HEK293 (cell line): ENCODE data around the gene SIRT4.

ENCODE experiments used
- CTCF ChIA-PET: fragments of 350-600 bp; formaldehyde crosslinking; extraction: SDS; loops from one replicate; lab custom pipeline; 2021; ENCODE audit warnings: antibody characterized with exemption; lab: Yijun Ruan, JAX
- POLR2A ChIA-PET: fragments of 300-600 bp; formaldehyde crosslinking; extraction: SDS; loops from one replicate; lab custom pipeline; 2020; ENCODE audit warnings: antibody characterized with exemption, inconsistent platforms; lab: Yijun Ruan, JAX
- H3K27ac ChIP-seq: fragments of 200-500 bp; sonication (Bioruptor generic); 2 replicates; pipeline ENCODE4 v1.5.1; 2014; ENCODE audit warnings: low read depth, low read length, control low read depth, inconsistent platforms; ENCODE audit errors: extremely low read depth
- H3K36me3 ChIP-seq, 2 experiments: fragments of 200-500 bp in 1 of 2; sonication (Bioruptor generic) in 1 of 2; 1 replicate in 1 of 2; 2 replicates in 1 of 2; pipeline ENCODE4 v1.5.1; 2014 to 2017; ENCODE audit warnings: inconsistent platforms in 2 of 2, low read length in 2 of 2; ENCODE audit not compliant: control insufficient read depth in 2 of 2, insufficient read depth in 1 of 2
- H3K4me1 ChIP-seq: fragments of 200-500 bp; sonication (Bioruptor generic); 2 replicates; pipeline ENCODE4 v1.5.1; 2014; ENCODE audit warnings: mild to moderate bottlenecking, low read length, inconsistent platforms; ENCODE audit not compliant: control insufficient read depth, insufficient read depth
- H3K4me3 ChIP-seq: 2 replicates; pipeline ENCODE4 v1.5.1; 2011; ENCODE audit warnings: low read depth, mild to moderate bottlenecking, control low read depth, low read length, moderate library complexity
- H3K9me3 ChIP-seq: fragments of 200-500 bp; sonication (Bioruptor generic); 2 replicates; pipeline ENCODE4 v1.5.1; 2014; ENCODE audit warnings: low read depth, low read length, inconsistent platforms; ENCODE audit not compliant: control insufficient read depth, insufficient read depth
- CTCF ChIP-seq: fragments of 450-650 bp; formaldehyde crosslinking; IDR thresholded peaks from 2 replicates; pipeline ENCODE4 v1.5.1; 2016; ENCODE audit warnings: missing biosample characterization, missing genetic modification characterization
- GLIS1 ChIP-seq: fragments of 450-650 bp; formaldehyde crosslinking; IDR thresholded peaks from 2 replicates; pipeline ENCODE4 v1.5.1; 2016; ENCODE audit warnings: missing biosample characterization, missing genetic modification characterization
- HOXC10 ChIP-seq: sonication (generic); formaldehyde crosslinking; IDR thresholded peaks from 2 replicates; pipeline ENCODE4 v1.8.1; 2023; ENCODE audit warnings: mild to moderate bottlenecking, missing genetic modification reagents
- IKZF3 ChIP-seq: fragments of 450-650 bp; IDR thresholded peaks from 2 replicates; pipeline ENCODE4 v1.5.0; 2018; ENCODE audit warnings: missing biosample characterization, mild to moderate bottlenecking, missing genetic modification characterization, moderate library complexity
- KLF1 ChIP-seq: fragments of 450-650 bp; formaldehyde crosslinking; IDR thresholded peaks from 2 replicates; pipeline ENCODE4 v1.5.1; 2016; ENCODE audit warnings: missing biosample characterization, missing genetic modification characterization
- KLF17 ChIP-seq: fragments of 450-650 bp; formaldehyde crosslinking; IDR thresholded peaks from 2 replicates; pipeline ENCODE4 v1.5.1; 2016; ENCODE audit warnings: missing biosample characterization, missing genetic modification characterization
- OSR2 ChIP-seq: fragments of 450-650 bp; formaldehyde crosslinking; IDR thresholded peaks from 2 replicates; pipeline ENCODE4 v1.5.1; 2016; ENCODE audit warnings: missing biosample characterization, missing genetic modification characterization
- REST ChIP-seq: fragments of 450-650 bp; formaldehyde crosslinking; IDR thresholded peaks from 2 replicates; pipeline ENCODE4 v1.5.1; 2016; ENCODE audit warnings: missing biosample characterization, missing genetic modification characterization
- SCRT1 ChIP-seq: fragments of 450-650 bp; formaldehyde crosslinking; IDR thresholded peaks from 2 replicates; pipeline ENCODE4 v1.5.1; 2016; ENCODE audit warnings: missing biosample characterization, missing genetic modification characterization, borderline replicate concordance
- SP7 ChIP-seq: fragments of 450-650 bp; formaldehyde crosslinking; IDR thresholded peaks from 2 replicates; pipeline ENCODE4 v1.5.1; 2016; ENCODE audit warnings: missing biosample characterization, missing genetic modification characterization
- ZBTB10 ChIP-seq: fragments of 450-650 bp; formaldehyde crosslinking; IDR thresholded peaks from 2 replicates; pipeline ENCODE4 v1.5.1; 2016; ENCODE audit warnings: missing biosample characterization, missing genetic modification characterization
- ZBTB11 ChIP-seq: fragments of 450-650 bp; formaldehyde crosslinking; conservative IDR thresholded peaks from 2 replicates; pipeline ENCODE4 v1.5.1; 2016; ENCODE audit warnings: low read depth, missing biosample characterization, missing genetic modification characterization
- ZBTB20 ChIP-seq: fragments of 450-650 bp; formaldehyde crosslinking; IDR thresholded peaks from 2 replicates; pipeline ENCODE4 v1.5.1; 2016; ENCODE audit warnings: missing biosample characterization, missing genetic modification characterization
- ZNF121 ChIP-seq: fragments of 450-650 bp; formaldehyde crosslinking; IDR thresholded peaks from 2 replicates; pipeline ENCODE4 v1.5.1; 2016; ENCODE audit warnings: missing biosample characterization, missing genetic modification characterization
- ZNF354C ChIP-seq: fragments of 450-650 bp; formaldehyde crosslinking; IDR thresholded peaks from 2 replicates; pipeline ENCODE4 v1.5.1; 2016; ENCODE audit warnings: missing biosample characterization, missing genetic modification characterization, low read depth, borderline replicate concordance
- ZNF394 ChIP-seq: fragments of 450-650 bp; formaldehyde crosslinking; IDR thresholded peaks from 2 replicates; pipeline ENCODE4 v1.5.1; 2016; ENCODE audit warnings: missing biosample characterization, missing genetic modification characterization, mild to moderate bottlenecking, moderate library complexity, borderline replicate concordance
- ZNF449 ChIP-seq: fragments of 450-650 bp; formaldehyde crosslinking; IDR thresholded peaks from 2 replicates; pipeline ENCODE4 v1.5.1; 2017; ENCODE audit warnings: missing biosample characterization, mild to moderate bottlenecking, missing genetic modification characterization, moderate library complexity
- ZNF629 ChIP-seq: fragments of 450-650 bp; formaldehyde crosslinking; IDR thresholded peaks from 2 replicates; pipeline ENCODE4 v1.5.1; 2017; ENCODE audit warnings: missing biosample characterization, missing genetic modification characterization
- ZNF654 ChIP-seq: fragments of 450-650 bp; formaldehyde crosslinking; IDR thresholded peaks from 2 replicates; pipeline ENCODE4 v1.5.1; 2016; ENCODE audit warnings: low read depth, missing biosample characterization, missing genetic modification characterization
- ZNF792 ChIP-seq: fragments of 450-650 bp; formaldehyde crosslinking; IDR thresholded peaks from 2 replicates; pipeline ENCODE4 v1.5.1; 2016; ENCODE audit warnings: missing biosample characterization, missing genetic modification characterization
- ZNF843 ChIP-seq: fragments of 450-650 bp; formaldehyde crosslinking; IDR thresholded peaks from 2 replicates; pipeline ENCODE4 v1.5.1; 2016; ENCODE audit warnings: missing biosample characterization, missing genetic modification characterization

Gene SIRT4

GRCh38 chr12:120301962-120302815 lies at the start of gene SIRT4:
Gene SIRT4 (plus strand): TSS chr12:120302321. CDS start chr12:120303562, 1,241 bp downstream.
- no peaks in the 10 kb centered on the region for H3K4me1 ChIP-seq
- peak within 1 kb of the TSS; percentile 40; the same call in 1 of the 2 replicates for H3K27ac ChIP-seq
- CTCF ChIA-PET, result interaction anchor here (0.5 to 3.1 kb wide), 27 partner anchors 10 to 386 kb away, joined by 3 to 32 read pairs (median 4); partner anchors contain the start of genes PLA2G1B, RNU4-1 and RNU4-2
- peaks cover 0 to 4% of the 10 kb centered on the region in 2 experiments; a peak in 1 of 3 replicates for H3K36me3 ChIP-seq
- POLR2A ChIA-PET, result interaction anchor here (0.6 to 1.8 kb wide), 9 partner anchors 8 to 194 kb away, joined by 3 to 69 read pairs (median 5); partner anchors contain the start of genes DYNLL1, RNU4-1, RNU4-2 and RPLP0
- no peaks in the 10 kb centered on the region for H3K9me3 ChIP-seq
- H3K4me3 ChIP-seq, result peak within 1 kb of the TSS; percentile 51
- TF ChIP-seq IKZF3 (tag by site-specific recombination) (peak; percentile 75), KLF1 (peak; percentile 34; the same call in 1 of the 2 replicates), ZNF792 (tag by site-specific recombination) (no peak), ZNF121 (tag by site-specific recombination) (peak; percentile 30; the same call in 1 of the 2 replicates), SCRT1 (peak; percentile 59), KLF17 (peak; percentile 53), CTCF (tag by site-specific recombination) (peak; percentile 82), GLIS1 (tag by site-specific recombination) (peak; percentile 47), ZBTB10 (peak; percentile 41; the same call in 1 of the 2 replicates), ZBTB20 (tag by site-specific recombination) (peak; percentile 82), REST (tag by site-specific recombination) (peak; percentile 62), ZNF843 (tag by site-specific recombination) (peak; percentile 57; the same call in 1 of the 2 replicates), ZNF354C (tag by site-specific recombination) (no peak), ZNF629 (tag by site-specific recombination) (peak; percentile 78), SP7 (tag by site-specific recombination) (peak; percentile 88), HOXC10 (CRISPR knock-in tag) (no peak), ZNF654 (tag by site-specific recombination) (peak; percentile 44), ZNF449 (tag by site-specific recombination) (peak; percentile 8; the same call in 1 of the 2 replicates), ZBTB11 (tag by site-specific recombination) (peak; percentile 48; the same call in 1 of the 2 replicates), OSR2 (no peak), ZNF394 (tag by site-specific recombination) (peak; percentile 63)
